NCI-H460 (cell line): ENCODE measurements around the gene PLXNB1. TPM values are rescaled to one million over a fixed set of nuclear protein-coding genes. Genes with fewer than 3 reads are reported as not detected.
"Not testable (repeated sequence)": the region's sequence is repeated elsewhere in the genome, so short reads cannot be mapped to it uniquely, and the experiment has no call there.

Experiments
- DNase-seq: peaks from one replicate; pipeline ENCODE4 v3.0.0-alpha.2; 2016; ENCODE audit warnings: low read depth; ENCODE audit errors: extremely low read depth
- polyA plus RNA-seq: library from polyadenylated mRNA; depleted of rRNA; stranded (reverse); fragments of >200 nt; gene quantifications from 2 replicates; pipeline ENCODE4 v1.2.3, GENCODE V29; 2014; cell fraction: nucleus; rRNA removed
- total RNA-seq: library from RNA; depleted of rRNA; stranded (reverse); fragments of >200 nt; shearing (Covaris generic); gene quantifications from 2 replicates; pipeline ENCODE4 v1.2.3, GENCODE V29; 2014; rRNA removed

PLXNB1 gene, protein sequence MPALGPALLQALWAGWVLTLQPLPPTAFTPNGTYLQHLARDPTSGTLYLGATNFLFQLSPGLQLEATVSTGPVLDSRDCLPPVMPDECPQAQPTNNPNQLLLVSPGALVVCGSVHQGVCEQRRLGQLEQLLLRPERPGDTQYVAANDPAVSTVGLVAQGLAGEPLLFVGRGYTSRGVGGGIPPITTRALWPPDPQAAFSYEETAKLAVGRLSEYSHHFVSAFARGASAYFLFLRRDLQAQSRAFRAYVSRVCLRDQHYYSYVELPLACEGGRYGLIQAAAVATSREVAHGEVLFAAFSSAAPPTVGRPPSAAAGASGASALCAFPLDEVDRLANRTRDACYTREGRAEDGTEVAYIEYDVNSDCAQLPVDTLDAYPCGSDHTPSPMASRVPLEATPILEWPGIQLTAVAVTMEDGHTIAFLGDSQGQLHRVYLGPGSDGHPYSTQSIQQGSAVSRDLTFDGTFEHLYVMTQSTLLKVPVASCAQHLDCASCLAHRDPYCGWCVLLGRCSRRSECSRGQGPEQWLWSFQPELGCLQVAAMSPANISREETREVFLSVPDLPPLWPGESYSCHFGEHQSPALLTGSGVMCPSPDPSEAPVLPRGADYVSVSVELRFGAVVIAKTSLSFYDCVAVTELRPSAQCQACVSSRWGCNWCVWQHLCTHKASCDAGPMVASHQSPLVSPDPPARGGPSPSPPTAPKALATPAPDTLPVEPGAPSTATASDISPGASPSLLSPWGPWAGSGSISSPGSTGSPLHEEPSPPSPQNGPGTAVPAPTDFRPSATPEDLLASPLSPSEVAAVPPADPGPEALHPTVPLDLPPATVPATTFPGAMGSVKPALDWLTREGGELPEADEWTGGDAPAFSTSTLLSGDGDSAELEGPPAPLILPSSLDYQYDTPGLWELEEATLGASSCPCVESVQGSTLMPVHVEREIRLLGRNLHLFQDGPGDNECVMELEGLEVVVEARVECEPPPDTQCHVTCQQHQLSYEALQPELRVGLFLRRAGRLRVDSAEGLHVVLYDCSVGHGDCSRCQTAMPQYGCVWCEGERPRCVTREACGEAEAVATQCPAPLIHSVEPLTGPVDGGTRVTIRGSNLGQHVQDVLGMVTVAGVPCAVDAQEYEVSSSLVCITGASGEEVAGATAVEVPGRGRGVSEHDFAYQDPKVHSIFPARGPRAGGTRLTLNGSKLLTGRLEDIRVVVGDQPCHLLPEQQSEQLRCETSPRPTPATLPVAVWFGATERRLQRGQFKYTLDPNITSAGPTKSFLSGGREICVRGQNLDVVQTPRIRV (N-terminal part only)
- 4.3 and 5.6 TPM in 2 replicates for total RNA-seq
- polyA plus RNA-seq: 24.1 and 28.2 TPM in 2 replicates

- no peak for DNase-seq
Observed at GRCh38 chr3:48429960-48430707, at the start of gene PLXNB1. Gene PLXNB1, minus strand, starts transcription at chr3:48430086. Its CDS starts 5,475 bp downstream, at chr3:48424611.

DNA sequence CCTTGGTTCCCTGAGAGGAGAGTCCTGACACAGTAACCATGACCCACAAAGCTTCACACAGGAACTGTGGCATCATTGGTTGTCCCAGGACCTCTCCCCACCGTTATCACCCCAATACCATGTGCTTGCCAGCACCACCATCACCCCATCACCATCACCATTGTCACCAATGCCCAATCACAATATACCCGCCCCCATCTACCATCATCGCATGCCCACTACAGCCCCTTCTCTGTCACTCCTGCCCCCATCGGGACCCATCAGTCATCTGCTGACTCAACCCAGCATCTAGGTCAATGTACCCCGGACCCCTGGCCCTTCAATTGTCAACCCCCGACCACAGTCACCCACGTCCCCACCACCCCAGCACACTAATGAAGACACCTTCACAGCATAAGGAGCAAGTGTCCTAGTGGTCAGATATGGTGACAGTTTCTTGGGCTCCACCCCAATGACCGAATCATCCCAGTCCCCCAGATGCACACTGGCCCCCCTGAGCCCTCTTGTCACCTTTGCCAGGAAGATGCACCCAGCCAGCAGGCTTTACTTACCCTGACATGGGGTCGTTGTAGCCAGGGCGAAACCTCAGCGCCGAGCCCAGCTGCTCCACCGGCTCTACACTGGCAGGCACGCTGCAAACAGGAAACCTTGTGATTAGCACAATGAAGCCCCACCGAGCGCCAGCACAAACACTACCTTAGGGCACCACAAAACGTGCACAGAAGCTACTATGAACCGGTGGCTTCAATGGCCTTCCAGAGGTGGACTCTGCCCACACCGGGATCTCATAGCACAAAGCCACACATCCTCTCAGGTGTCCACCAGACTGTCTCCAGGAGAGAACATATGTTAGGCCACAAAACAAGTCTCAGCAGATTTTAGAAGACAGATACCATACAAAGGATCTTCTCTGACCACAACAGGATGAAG lies 49.0 kb upstream of the PLXNB1 start:
- DNase-seq: no peak

DNA sequence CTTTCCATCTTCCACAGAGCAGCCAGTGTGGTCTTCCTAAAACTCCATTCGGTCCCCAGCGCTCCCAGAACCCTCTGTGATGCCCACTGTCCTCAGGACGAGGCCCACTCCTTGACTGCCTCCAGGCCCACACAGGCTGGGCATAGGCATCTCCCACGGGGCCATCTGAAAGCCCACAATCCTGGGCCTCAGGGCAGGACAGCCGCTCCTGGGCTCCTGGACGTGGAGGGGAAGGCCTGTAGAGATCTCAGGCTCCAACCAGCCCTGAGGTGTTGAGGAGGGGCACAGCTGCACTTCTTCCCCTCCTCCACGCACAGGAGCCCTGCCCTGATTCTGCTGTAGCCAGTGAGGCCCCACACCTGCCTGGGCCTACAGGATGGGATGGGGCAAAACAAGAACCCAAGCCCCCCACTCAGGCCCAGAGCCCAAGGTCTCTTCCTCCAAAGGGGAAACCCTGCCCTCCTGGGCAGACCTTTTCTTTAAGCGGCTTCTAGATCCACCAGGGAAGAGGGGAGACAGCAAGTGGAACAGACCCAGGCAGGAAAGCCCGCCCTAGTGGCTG lies 48.2 kb upstream of the PLXNB1 start:
- DNase-seq: no peak

GRCh38 chr3:48476426-48477053 lies 46.7 kb upstream of the PLXNB1 start:
- no peak for DNase-seq

- no peak for DNase-seq
Observed at GRCh38 chr3:48475188-48475587, 45.3 kb upstream of the PLXNB1 start.

- DNase-seq: no peak
Observed at GRCh38 chr3:48474619-48475018, 44.7 kb upstream of the PLXNB1 start.

DNA sequence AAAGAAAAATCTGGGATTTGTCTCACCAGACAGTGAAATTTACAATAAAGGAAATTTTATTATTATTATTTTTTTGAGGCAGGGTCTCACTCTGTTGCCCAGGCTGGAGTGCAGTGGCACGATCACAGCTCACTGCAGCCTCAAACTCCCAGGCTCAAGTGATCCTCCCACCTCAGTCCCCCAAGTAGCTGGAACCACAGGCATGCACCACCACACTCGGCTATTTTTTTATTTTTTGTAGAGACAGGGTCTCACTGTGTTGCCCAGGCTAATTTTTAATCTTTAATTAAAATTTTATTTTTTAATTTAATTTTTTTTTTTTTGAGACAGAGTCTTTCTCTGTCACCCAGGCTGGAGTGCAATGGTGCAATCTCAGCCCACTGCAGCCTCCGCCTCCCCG lies 44.1 kb upstream of the PLXNB1 start:
- not testable (repeated sequence) for DNase-seq

- no peak for DNase-seq
Observed at GRCh38 chr3:48473617-48473952, 43.7 kb upstream of the PLXNB1 start.

- peak; percentile 82 for DNase-seq
Observed at GRCh38 chr3:48472923-48473616, 43.2 kb upstream of the PLXNB1 start.

GRCh38 chr3:48472673-48472922 lies 42.7 kb upstream of the PLXNB1 start:
- DNase-seq: no peak

DNA sequence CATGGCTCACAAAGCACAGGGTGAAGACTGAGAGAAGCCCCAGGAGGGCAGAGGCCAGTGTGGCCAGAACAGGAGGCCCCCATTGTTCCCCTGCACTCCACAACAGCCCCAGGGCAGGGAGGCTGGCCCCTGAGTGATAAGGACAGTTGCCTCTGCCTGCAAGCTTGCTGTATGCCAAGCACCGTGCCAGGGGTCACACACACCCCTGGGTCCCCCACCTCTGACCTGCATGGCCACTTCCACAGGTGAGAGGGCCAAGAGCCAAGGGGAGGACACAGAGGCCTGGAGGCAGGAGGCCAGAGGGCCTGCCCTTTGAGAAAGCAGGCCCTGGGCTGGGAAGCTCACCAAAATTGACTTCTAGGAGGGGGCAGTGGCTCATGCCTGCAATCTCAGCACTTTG lies 40.4 kb upstream of the PLXNB1 start:
- no peak for DNase-seq

- DNase-seq: no peak
Observed at GRCh38 chr3:48469046-48469915, 39.4 kb upstream of the PLXNB1 start.

DNA sequence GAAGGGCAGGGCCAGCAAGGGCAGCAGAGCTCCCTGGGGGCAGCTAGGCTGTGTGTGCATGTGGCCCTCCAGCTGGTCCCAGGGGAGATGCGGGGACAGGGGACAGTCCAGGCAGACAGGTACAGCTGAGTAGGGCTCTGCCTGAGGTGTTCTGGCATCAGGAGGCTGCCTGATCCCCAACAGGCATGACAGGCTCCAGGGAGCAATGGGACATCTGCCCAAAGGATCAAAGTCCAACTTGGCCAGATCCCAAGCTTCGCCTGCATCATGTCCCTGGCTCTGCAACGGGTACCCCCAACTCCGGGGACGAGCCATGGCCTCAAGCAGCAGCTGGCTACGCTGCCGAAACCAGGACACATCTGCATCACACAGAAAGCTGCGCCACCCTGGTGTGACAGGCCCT lies 38.4 kb upstream of the PLXNB1 start:
- DNase-seq: no peak

DNA sequence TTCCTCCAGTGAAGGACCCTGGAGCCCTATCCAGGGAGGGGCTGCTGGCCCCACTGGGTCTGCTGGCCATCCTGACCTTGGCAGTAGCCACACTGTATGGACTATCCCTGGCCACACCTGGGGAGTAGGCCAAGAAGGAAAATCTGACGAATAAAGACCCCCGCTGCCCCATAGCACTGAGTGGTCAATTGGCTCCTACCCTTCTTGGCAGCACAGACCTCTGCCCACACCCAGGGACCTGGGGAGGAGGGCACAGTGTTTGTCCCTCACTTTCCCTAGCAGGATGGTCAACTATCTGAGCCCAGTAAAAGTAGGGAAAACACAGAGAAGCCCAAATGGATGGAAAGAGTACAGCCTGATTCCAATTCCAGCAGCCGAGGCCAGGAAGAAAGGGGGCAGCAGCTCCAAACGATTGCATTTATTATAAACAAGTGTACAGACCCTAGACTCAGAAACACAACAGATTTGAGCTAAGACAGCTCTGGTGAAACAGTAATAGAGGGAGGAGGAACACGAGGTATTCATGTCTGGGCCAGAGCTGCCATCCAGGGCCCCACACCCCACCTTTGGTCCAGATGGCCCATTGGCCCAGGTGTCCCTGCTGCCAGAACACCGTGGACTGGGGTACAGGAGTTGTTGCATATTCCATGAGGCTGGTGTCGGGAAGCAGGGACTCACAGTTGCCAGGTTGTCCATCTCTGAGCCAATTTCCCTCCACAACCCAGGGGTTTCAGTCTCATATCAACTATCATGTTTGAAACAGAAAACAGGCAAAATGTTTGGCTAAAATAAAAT lies 37.8 kb upstream of the PLXNB1 start:
- DNase-seq: no peak

DNA sequence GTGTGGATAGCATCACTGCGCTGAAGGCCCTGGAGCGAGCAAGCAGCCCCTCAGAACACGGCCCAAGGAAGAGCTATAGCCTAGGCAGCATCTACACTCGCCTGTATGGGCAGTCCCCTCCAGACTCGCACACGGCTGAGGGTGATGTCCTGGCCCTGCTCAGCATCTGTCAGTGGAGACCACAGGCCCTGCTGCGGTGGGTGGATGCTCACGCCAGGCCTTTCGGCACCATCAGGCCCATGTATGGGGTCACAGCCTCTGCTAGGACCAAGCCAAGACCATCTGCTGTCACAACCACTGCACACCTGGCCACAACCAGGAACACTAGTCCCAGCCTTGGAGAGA lies 37.2 kb upstream of the PLXNB1 start:
- no peak for DNase-seq

- DNase-seq: no peak
Observed at GRCh38 chr3:48466386-48467109, 36.7 kb upstream of the PLXNB1 start.
